GM18507 (cell line): Measurements from ENCODE around the gene INPP4B.

Source experiments
- DNase-seq: peaks from one replicate; pipeline ENCODE4 v3.0.0; 2011; ENCODE audit warnings: low read depth; ENCODE audit not compliant: insufficient read length; ENCODE audit errors: extremely low spot score
- FAIRE-seq: peaks from 2 replicates; lab custom pipeline; 2011; peaks lifted over from hg19 to GRCh38; lab: Jason Lieb, UNC

Gene INPP4B

GRCh38 chr4:142297313-142297712, 548.8 kb downstream of the INPP4B start:
- FAIRE-seq: no peak
- DNase-seq: no peak

GRCh38 chr4:142293536-142293935, 552.6 kb downstream of the INPP4B start:
- no peak for DNase-seq
- FAIRE-seq: no peak

GRCh38 chr4:142292231-142292630, 553.9 kb downstream of the INPP4B start:
- FAIRE-seq (no peak), DNase-seq (no peak)

- FAIRE-seq: no peak
- no peak for DNase-seq
Measured at GRCh38 chr4:142291299-142292050, 554.6 kb downstream of the INPP4B start.

GRCh38 chr4:142287371-142287770, 558.7 kb downstream of the INPP4B start:
- FAIRE-seq (no peak), DNase-seq (no peak)

- no peak for DNase-seq
- no peak for FAIRE-seq
Measured at GRCh38 chr4:142285222-142285583, 560.9 kb downstream of the INPP4B start.

GRCh38 chr4:142284402-142285221, 561.5 kb downstream of the INPP4B start:
- FAIRE-seq (no peak), DNase-seq (no peak)

GRCh38 chr4:142282870-142283431, 563.1 kb downstream of the INPP4B start:
- DNase-seq (no peak), FAIRE-seq (peak; percentile 60)

GRCh38 chr4:142281999-142282398, 564.1 kb downstream of the INPP4B start:
- DNase-seq: no peak
- FAIRE-seq: no peak

- DNase-seq (no peak), FAIRE-seq (no peak)
Measured at GRCh38 chr4:142278663-142279062, 567.4 kb downstream of the INPP4B start.

- FAIRE-seq (no peak), DNase-seq (no peak)
Measured at GRCh38 chr4:142278171-142278570, 567.9 kb downstream of the INPP4B start.

GRCh38 chr4:142274137-142274536, 572.0 kb downstream of the INPP4B start:
- FAIRE-seq: no peak
- DNase-seq: no peak

GRCh38 chr4:142272452-142272851, 573.6 kb downstream of the INPP4B start:
- no peak for FAIRE-seq

GRCh38 chr4:142271832-142272231, 574.3 kb downstream of the INPP4B start:
- no peak for FAIRE-seq
- no peak for DNase-seq

More at GRCh38 chr4:142272452-142272851, 573.6 kb downstream of the INPP4B start:
- DNase-seq: no peak

GRCh38 chr4:142267101-142267500, 579.0 kb downstream of the INPP4B start:
- DNase-seq (no peak), FAIRE-seq (no peak)

GRCh38 chr4:142265946-142266345, 580.2 kb downstream of the INPP4B start:
- DNase-seq (no peak), FAIRE-seq (no peak)

- DNase-seq: no peak
Measured at GRCh38 chr4:142265536-142265935, 580.6 kb downstream of the INPP4B start.

GRCh38 chr4:142264961-142265360, 581.1 kb downstream of the INPP4B start:
- no peak for DNase-seq
- no peak for FAIRE-seq

More at GRCh38 chr4:142265536-142265935, 580.6 kb downstream of the INPP4B start:
- no peak for FAIRE-seq

GRCh38 chr4:142262956-142263355, 583.1 kb downstream of the INPP4B start:
- FAIRE-seq: no peak
- no peak for DNase-seq

GRCh38 chr4:142248946-142249345, 597.2 kb downstream of the INPP4B start:
- DNase-seq (no peak), FAIRE-seq (no peak)
